ENCODE measurements around the gene THOP1.

THOP1 gene

GRCh38 chr19:2785244-2785997 lies at the start of gene THOP1:
Gene THOP1, plus strand, starts transcription at chr19:2785503. Its CDS starts 160 bp downstream, at chr19:2785663.
- Histone ChIP-seq H3K27ac (ENCODE audit: low read depth, low read length) (peak within 1 kb of the TSS; percentile 67), H3K9ac (ENCODE audit: low read depth in 1 of 2, low read length in 2 of 2) (peak within 1 kb of the TSS; percentile 75 to 82), H3K27me3 (ENCODE audit: control insufficient read depth in 1 of 2, insufficient read depth in 2 of 2, low read length in 2 of 2) (no peaks in the 10 kb centered on the region), H3K4me1 (ENCODE audit: control insufficient read depth in 1 of 2, insufficient read depth in 2 of 2, low read length in 2 of 2) (peaks cover 24 to 41% of the 10 kb centered on the region in 2 donors), H3K4me3 (ENCODE audit: low read depth in 1 of 2, low read length in 2 of 2) (peak within 1 kb of the TSS; percentile 74 to 91), H3K36me3 (ENCODE audit: control insufficient read depth in 1 of 2, insufficient read depth in 2 of 2, low read length in 2 of 2) (peaks cover 0 to 2% of the 10 kb centered on the region in 2 donors), H3K9me3 (ENCODE audit: control insufficient read depth in 1 of 2, low read length in 2 of 2) (no peaks in the 10 kb centered on the region)

DNA sequence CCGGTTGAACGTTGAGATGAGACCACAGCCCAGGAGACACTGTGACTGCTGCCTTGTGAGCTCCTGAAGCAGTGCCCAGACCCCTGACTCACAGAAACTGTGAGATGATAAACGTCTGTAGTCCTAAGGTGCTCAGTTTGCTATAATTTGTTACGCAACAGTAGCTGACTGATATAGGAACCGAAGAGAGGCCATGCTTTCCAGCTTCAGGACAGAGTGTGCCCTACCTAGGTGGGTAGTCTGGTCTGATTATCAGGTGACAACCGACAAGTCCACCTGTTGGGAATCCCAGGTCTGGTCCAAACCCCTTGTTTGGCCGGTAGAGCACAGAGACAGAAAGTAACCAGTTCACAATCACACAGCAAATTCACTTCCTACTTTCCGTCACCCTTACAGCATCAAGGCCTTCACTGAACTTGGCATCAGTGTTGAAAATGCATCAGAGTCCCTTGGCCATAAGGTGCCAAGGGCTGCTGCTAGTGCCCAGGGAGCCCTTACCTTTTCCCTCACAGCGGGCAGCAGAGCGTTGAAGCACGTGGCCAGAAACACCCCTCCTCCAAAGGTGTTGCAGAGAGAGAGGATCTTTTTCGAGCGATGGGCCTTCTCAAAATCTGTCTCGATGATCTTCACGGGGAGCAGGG lies 48.6 kb upstream of the THOP1 start:
- peaks cover 0 to 19% of the 10 kb centered on the region in 2 donors for H3K4me1 ChIP-seq (ENCODE audit: control insufficient read depth in 1 of 2, insufficient read depth in 2 of 2, low read length in 2 of 2)
- H3K27me3 ChIP-seq (ENCODE audit: control insufficient read depth in 1 of 2, insufficient read depth in 2 of 2, low read length in 2 of 2) = no peaks in the 10 kb centered on the region
- H3K9me3 ChIP-seq (ENCODE audit: control insufficient read depth in 1 of 2, low read length in 2 of 2) = no peaks in the 10 kb centered on the region
- no peak overlapping the region for H3K4me3 ChIP-seq (ENCODE audit: low read depth in 1 of 2, low read length in 2 of 2)
- no peak overlapping the region for H3K27ac ChIP-seq (ENCODE audit: low read depth, low read length)
- H3K9ac ChIP-seq (ENCODE audit: low read depth in 1 of 2, low read length in 2 of 2) = no peak overlapping the region
- H3K36me3 ChIP-seq (ENCODE audit: control insufficient read depth in 1 of 2, insufficient read depth in 2 of 2, low read length in 2 of 2) = peaks cover 12 to 27% of the 10 kb centered on the region in 2 donors

- Histone ChIP-seq H3K4me1 (ENCODE audit: control insufficient read depth in 1 of 2, insufficient read depth in 2 of 2, low read length in 2 of 2) (peaks cover 0 to 12% of the 10 kb centered on the region in 2 donors), H3K9ac (ENCODE audit: low read depth in 1 of 2, low read length in 2 of 2) (peak within 1 kb of the TSS; percentile 81 to 84), H3K9me3 (ENCODE audit: control insufficient read depth in 1 of 2, low read length in 2 of 2) (no peaks in the 10 kb centered on the region), H3K27me3 (ENCODE audit: control insufficient read depth in 1 of 2, insufficient read depth in 2 of 2, low read length in 2 of 2) (no peaks in the 10 kb centered on the region), H3K36me3 (ENCODE audit: control insufficient read depth in 1 of 2, insufficient read depth in 2 of 2, low read length in 2 of 2) (peaks cover 12 to 21% of the 10 kb centered on the region in 2 donors), H3K4me3 (ENCODE audit: low read depth in 1 of 2, low read length in 2 of 2) (peak within 1 kb of the TSS; percentile 94 to 97), H3K27ac (ENCODE audit: low read depth, low read length) (no peak within 1 kb of the TSS)
Observed at GRCh38 chr19:2739602-2740313, 45.5 kb upstream of the THOP1 start, which contains the start of gene SLC39A3. Gene SLC39A3, minus strand, starts transcription at chr19:2740017. Its CDS starts 2,760 bp downstream, at chr19:2737257.

- Histone ChIP-seq H3K36me3 (ENCODE audit: control insufficient read depth in 1 of 2, insufficient read depth in 2 of 2, low read length in 2 of 2) (peaks cover 12 to 18% of the 10 kb centered on the region in 2 donors), H3K4me1 (ENCODE audit: control insufficient read depth in 1 of 2, insufficient read depth in 2 of 2, low read length in 2 of 2) (peaks cover 0 to 12% of the 10 kb centered on the region in 2 donors), H3K9ac (ENCODE audit: low read depth in 1 of 2, low read length in 2 of 2) (no peak overlapping the region), H3K27me3 (ENCODE audit: control insufficient read depth in 1 of 2, insufficient read depth in 2 of 2, low read length in 2 of 2) (no peaks in the 10 kb centered on the region), H3K9me3 (ENCODE audit: control insufficient read depth in 1 of 2, low read length in 2 of 2) (no peaks in the 10 kb centered on the region), H3K4me3 (ENCODE audit: low read depth in 1 of 2, low read length in 2 of 2) (peak overlapping the region in 1 of 2 donors; percentile 94), H3K27ac (ENCODE audit: low read depth, low read length) (no peak overlapping the region)
Observed at GRCh38 chr19:2740314-2740656, 45.0 kb upstream of the THOP1 start.

DNA sequence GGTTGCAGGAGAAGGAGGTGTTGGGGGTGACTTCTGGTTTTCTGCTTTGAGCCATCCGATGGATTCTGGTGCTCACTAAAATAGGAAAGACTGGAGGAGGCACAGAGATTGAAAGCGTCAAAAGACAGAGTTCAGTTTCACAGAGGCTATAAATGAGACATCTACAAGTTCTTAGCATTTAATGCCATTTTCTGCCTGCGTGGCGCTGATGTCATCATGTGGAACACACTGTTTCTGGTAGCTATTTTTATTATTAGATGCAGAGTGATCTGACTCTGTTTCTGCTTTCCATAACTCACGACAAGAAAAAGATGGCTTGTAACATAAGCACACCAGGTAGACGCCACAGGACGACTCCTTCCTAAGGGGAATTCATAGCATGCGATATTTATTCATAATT lies 42.2 kb upstream of the THOP1 start:
- Histone ChIP-seq H3K27me3 (ENCODE audit: control insufficient read depth in 1 of 2, insufficient read depth in 2 of 2, low read length in 2 of 2) (no peaks in the 10 kb centered on the region), H3K36me3 (ENCODE audit: control insufficient read depth in 1 of 2, insufficient read depth in 2 of 2, low read length in 2 of 2) (no peaks in the 10 kb centered on the region), H3K4me3 (ENCODE audit: low read depth in 1 of 2, low read length in 2 of 2) (no peak overlapping the region), H3K9ac (ENCODE audit: low read depth in 1 of 2, low read length in 2 of 2) (no peak overlapping the region), H3K27ac (ENCODE audit: low read depth, low read length) (no peak overlapping the region), H3K4me1 (ENCODE audit: control insufficient read depth in 1 of 2, insufficient read depth in 2 of 2, low read length in 2 of 2) (peaks cover 0 to 12% of the 10 kb centered on the region in 2 donors), H3K9me3 (ENCODE audit: control insufficient read depth in 1 of 2, low read length in 2 of 2) (no peaks in the 10 kb centered on the region)

DNA sequence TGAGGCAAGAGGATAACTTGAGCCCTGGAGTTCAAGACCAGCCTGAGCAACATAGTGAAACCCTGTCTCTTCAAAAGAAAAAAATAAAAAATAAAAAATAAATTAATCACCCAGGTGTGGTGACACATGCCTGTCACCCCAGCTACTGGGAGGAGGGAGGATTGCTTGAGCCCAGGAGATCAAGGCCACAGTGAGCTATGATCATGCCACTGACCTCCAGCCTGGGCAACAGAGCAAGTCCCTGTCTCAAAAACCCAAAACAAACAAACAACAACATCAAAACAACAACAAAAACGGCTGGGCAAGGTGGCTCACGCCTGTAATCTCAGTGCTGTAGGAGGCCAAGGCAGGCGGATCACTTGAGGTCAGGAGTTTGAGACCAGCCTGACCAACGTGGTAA lies 41.2 kb upstream of the THOP1 start:
- Histone ChIP-seq H3K27me3 (ENCODE audit: control insufficient read depth in 1 of 2, insufficient read depth in 2 of 2, low read length in 2 of 2) (no peaks in the 10 kb centered on the region), H3K4me1 (ENCODE audit: control insufficient read depth in 1 of 2, insufficient read depth in 2 of 2, low read length in 2 of 2) (peaks cover 0 to 8% of the 10 kb centered on the region in 2 donors), H3K9me3 (ENCODE audit: control insufficient read depth in 1 of 2, low read length in 2 of 2) (no peaks in the 10 kb centered on the region), H3K36me3 (ENCODE audit: control insufficient read depth in 1 of 2, insufficient read depth in 2 of 2, low read length in 2 of 2) (no peaks in the 10 kb centered on the region), H3K27ac (ENCODE audit: low read depth, low read length) (no peak overlapping the region), H3K4me3 (ENCODE audit: low read depth in 1 of 2, low read length in 2 of 2) (no peak overlapping the region), H3K9ac (ENCODE audit: low read depth in 1 of 2, low read length in 2 of 2) (no peak overlapping the region)

- Histone ChIP-seq H3K9ac (ENCODE audit: low read depth in 1 of 2, low read length in 2 of 2) (no peak overlapping the region), H3K27me3 (ENCODE audit: control insufficient read depth in 1 of 2, insufficient read depth in 2 of 2, low read length in 2 of 2) (no peaks in the 10 kb centered on the region), H3K4me3 (ENCODE audit: low read depth in 1 of 2, low read length in 2 of 2) (no peak overlapping the region), H3K9me3 (ENCODE audit: control insufficient read depth in 1 of 2, low read length in 2 of 2) (no peaks in the 10 kb centered on the region), H3K4me1 (ENCODE audit: control insufficient read depth in 1 of 2, insufficient read depth in 2 of 2, low read length in 2 of 2) (peaks cover 0 to 4% of the 10 kb centered on the region in 2 donors), H3K27ac (ENCODE audit: low read depth, low read length) (no peak overlapping the region), H3K36me3 (ENCODE audit: control insufficient read depth in 1 of 2, insufficient read depth in 2 of 2, low read length in 2 of 2) (no peaks in the 10 kb centered on the region)
Observed at GRCh38 chr19:2747349-2747748, 38.0 kb upstream of the THOP1 start.

DNA sequence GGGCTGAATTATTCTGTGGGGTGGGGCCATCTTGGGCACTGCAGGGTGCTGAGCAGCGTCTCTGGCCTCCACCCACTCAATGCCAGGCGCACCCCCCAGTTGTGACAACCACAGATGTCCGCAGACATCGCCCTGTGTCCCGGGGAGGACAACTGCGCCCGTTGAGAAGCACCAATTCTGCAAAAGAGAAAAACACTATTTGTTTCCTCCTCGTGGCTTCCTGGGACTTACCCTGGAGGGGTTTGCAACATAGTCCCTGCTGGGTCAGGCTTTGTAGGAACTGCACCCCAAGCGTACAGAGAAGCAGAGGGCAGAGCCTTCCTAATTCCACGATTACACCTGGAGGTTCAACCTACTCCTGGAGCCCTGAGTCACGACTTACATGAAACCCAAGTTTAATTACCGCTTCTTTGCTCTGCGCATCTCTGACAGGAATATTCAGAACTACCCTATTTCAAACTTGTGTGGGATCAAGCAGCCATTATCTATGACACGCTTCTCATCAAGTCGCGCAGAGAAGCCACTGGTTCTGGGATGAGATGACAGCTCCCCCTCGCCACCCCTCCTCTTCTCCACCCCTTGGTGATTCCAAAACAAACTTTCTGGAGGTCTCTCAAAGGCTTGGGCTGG lies 34.4 kb upstream of the THOP1 start:
- no peak overlapping the region for H3K4me3 ChIP-seq (ENCODE audit: low read depth in 1 of 2, low read length in 2 of 2)
- peaks cover 0 to 4% of the 10 kb centered on the region in 2 donors for H3K4me1 ChIP-seq (ENCODE audit: control insufficient read depth in 1 of 2, insufficient read depth in 2 of 2, low read length in 2 of 2)
- no peak overlapping the region for H3K27ac ChIP-seq (ENCODE audit: low read depth, low read length)
- H3K36me3 ChIP-seq (ENCODE audit: control insufficient read depth in 1 of 2, insufficient read depth in 2 of 2, low read length in 2 of 2) = peaks cover 0 to 27% of the 10 kb centered on the region in 2 donors
- H3K9me3 ChIP-seq (ENCODE audit: control insufficient read depth in 1 of 2, low read length in 2 of 2) = no peaks in the 10 kb centered on the region
- H3K9ac ChIP-seq (ENCODE audit: low read depth in 1 of 2, low read length in 2 of 2) = no peak overlapping the region
- H3K27me3 ChIP-seq (ENCODE audit: control insufficient read depth in 1 of 2, insufficient read depth in 2 of 2, low read length in 2 of 2) = no peaks in the 10 kb centered on the region

DNA sequence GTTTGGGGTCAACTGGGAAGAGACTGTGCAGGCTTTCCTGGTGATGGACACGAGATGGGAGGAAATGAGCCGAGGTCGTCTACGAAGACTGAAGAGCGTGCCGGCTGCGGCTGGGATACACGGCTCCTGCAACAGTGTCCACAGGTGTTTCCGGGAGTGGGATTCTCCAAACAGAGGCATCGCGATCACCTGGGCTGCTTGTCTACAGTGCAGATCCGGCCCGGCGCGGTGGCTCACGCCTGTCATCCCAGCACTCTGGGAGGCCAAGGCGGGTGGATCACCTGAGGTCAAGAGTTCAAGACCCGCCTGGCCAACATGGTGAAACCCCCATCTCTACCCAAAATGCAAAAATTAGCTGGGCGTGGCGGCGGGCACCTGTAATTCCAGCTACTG lies 33.9 kb upstream of the THOP1 start:
- H3K9ac ChIP-seq (ENCODE audit: low read depth in 1 of 2, low read length in 2 of 2) = no peak overlapping the region
- no peak overlapping the region for H3K27ac ChIP-seq (ENCODE audit: low read depth, low read length)
- H3K4me3 ChIP-seq (ENCODE audit: low read depth in 1 of 2, low read length in 2 of 2) = no peak overlapping the region
- peaks cover 0 to 4% of the 10 kb centered on the region in 2 donors for H3K4me1 ChIP-seq (ENCODE audit: control insufficient read depth in 1 of 2, insufficient read depth in 2 of 2, low read length in 2 of 2)
- H3K36me3 ChIP-seq (ENCODE audit: control insufficient read depth in 1 of 2, insufficient read depth in 2 of 2, low read length in 2 of 2) = peaks cover 0 to 30% of the 10 kb centered on the region in 2 donors
- no peaks in the 10 kb centered on the region for H3K9me3 ChIP-seq (ENCODE audit: control insufficient read depth in 1 of 2, low read length in 2 of 2)
- H3K27me3 ChIP-seq (ENCODE audit: control insufficient read depth in 1 of 2, insufficient read depth in 2 of 2, low read length in 2 of 2) = no peaks in the 10 kb centered on the region
